HepG2 (cell line): ENCODE data around the gene ST6GALNAC3. TPM values are rescaled to one million over a fixed set of nuclear protein-coding genes. Genes with fewer than 3 reads are reported as not detected.

ENCODE experiments used
- ATAC-seq: fragments of 200-7000 bp; cut with Tn5 transposase; 3 replicates; pipeline ENCODE4 v1.9.1; 2020; ENCODE audit warnings: mild to moderate bottlenecking, moderate library complexity
- BruUV-seq: library from RNA; stranded (reverse); fragments of 400-500 nt; replicated peaks from 2 replicates; lab custom pipeline; 2021; lab: Mats Ljungman, UMichigan
- CTCF ChIA-PET: fragments of 300-600 bp; formaldehyde crosslinking; extraction: SDS; loops from one replicate; lab custom pipeline; 2021; ENCODE audit warnings: low total read pairs, inconsistent platforms, low intra/inter-chr PET ratio; lab: Yijun Ruan, JAX
- POLR2A ChIA-PET: fragments of 350-600 bp; sonication (Branson Sonifier 250); formaldehyde crosslinking; loops from one replicate; lab custom pipeline; 2020; ENCODE audit warnings: antibody characterized with exemption, inconsistent platforms; lab: Yijun Ruan, JAX
- DNase-seq: peaks from one replicate; pipeline ENCODE4 v3.0.0-alpha.2; 2015; ENCODE audit warnings: low spot score
- FAIRE-seq: peaks from 3 replicates; lab custom pipeline; 2011; peaks lifted over from hg19 to GRCh38; lab: Jason Lieb, UNC
- H2AFZ ChIP-seq: one replicate; pipeline ENCODE4 v1.6.1; 2011; ENCODE audit warnings: low read length, inconsistent platforms
- H3K27ac ChIP-seq: fragments of 300-600 bp; 3 replicates; pipeline ENCODE4 v1.8.0; 2011; ENCODE audit warnings: mixed run types, mild to moderate bottlenecking, mixed read lengths, low read length, inconsistent platforms; ENCODE audit not compliant: insufficient read depth; ENCODE audit errors: extremely low read length
- H3K27me3 ChIP-seq, 2 experiments: fragments of 200-600 bp in 1 of 2; 2 replicates in 1 of 2; 3 replicates in 1 of 2; pipeline versions ENCODE4 v1.6.0 to v1.8.0; 2011; ENCODE audit warnings: low read length in 2 of 2, mild to moderate bottlenecking in 2 of 2, moderate library complexity in 2 of 2, inconsistent platforms in 1 of 2; ENCODE audit not compliant: insufficient read depth in 2 of 2, control insufficient read depth in 1 of 2
- H3K36me3 ChIP-seq, 2 experiments: fragments of 200-600 bp in 1 of 2; replicated peaks in 1 of 2; 2 replicates in 1 of 2; 3 replicates in 1 of 2; pipeline versions ENCODE4 v1.5.1 to v1.8.0; 2011; ENCODE audit warnings: low read length in 2 of 2, inconsistent platforms in 1 of 2; ENCODE audit not compliant: insufficient read depth in 2 of 2, control insufficient read depth in 1 of 2
- H3K4me1 ChIP-seq: 2 replicates; pipeline ENCODE4 v1.5.1; 2012; ENCODE audit warnings: low read length, inconsistent platforms; ENCODE audit not compliant: insufficient read depth
- H3K4me2 ChIP-seq: 2 replicates; pipeline ENCODE4 v1.6.0; 2011; ENCODE audit warnings: low read depth, low read length, inconsistent platforms
- H3K4me3 ChIP-seq, 3 experiments: fragments of 200-600 bp in 1 of 3; sonication (generic), shearing (Covaris generic) in 1 of 3; replicated peaks in 1 of 3; 2 replicates each; pipeline ENCODE4 v1.5.1; 2011 to 2016; ENCODE audit warnings: low read length in 3 of 3, inconsistent platforms in 2 of 3, low read depth in 2 of 3, mild to moderate bottlenecking in 2 of 3, control low read depth in 1 of 3, mixed read lengths in 1 of 3; ENCODE audit not compliant: insufficient read depth in 1 of 3
- H3K79me2 ChIP-seq: one replicate; pipeline ENCODE4 v1.6.1; 2011; ENCODE audit warnings: low read length, inconsistent platforms; ENCODE audit not compliant: insufficient read depth
- H3K9ac ChIP-seq: 2 replicates; pipeline ENCODE4 v1.6.0; 2011; ENCODE audit warnings: mild to moderate bottlenecking, low read depth, low read length, inconsistent platforms; ENCODE audit not compliant: insufficient read depth
- H3K9me3 ChIP-seq: 2 replicates; pipeline ENCODE4 v1.5.1; 2012; ENCODE audit warnings: mild to moderate bottlenecking, low read length
- H4K20me1 ChIP-seq: 2 replicates; pipeline ENCODE4 v1.6.0; 2011; ENCODE audit warnings: inconsistent platforms, mild to moderate bottlenecking, low read length, moderate library complexity; ENCODE audit not compliant: insufficient read depth
- CEBPB ChIP-seq: IDR thresholded peaks from 2 replicates; pipeline ENCODE4 v1.6.1; 2011; ENCODE audit warnings: low read depth, low read length, improper control_type of control experiment, borderline replicate concordance
- FOXP1 ChIP-seq, 2 experiments: fragments of 450-650 bp in 1 of 2; IDR thresholded peaks; 2 replicates each; pipeline ENCODE4 v1.6.1; 2017 to 2018; ENCODE audit warnings: antibody characterized with exemption in 1 of 2
- KDM1A ChIP-seq: IDR thresholded peaks from 2 replicates; pipeline ENCODE4 v1.6.1; 2016; ENCODE audit warnings: missing compliant biosample characterization
- KDM5B ChIP-seq: sonication (generic); formaldehyde crosslinking; IDR thresholded peaks from 2 replicates; pipeline ENCODE4 v1.4.0; 2020; ENCODE audit warnings: missing genetic modification reagents, mild to moderate bottlenecking, borderline replicate concordance
- NR2F2 ChIP-seq: IDR thresholded peaks from 2 replicates; pipeline ENCODE4 v1.6.1; 2012; ENCODE audit warnings: low read depth, inconsistent platforms, borderline replicate concordance
- RBM22 ChIP-seq: fragments of 200-400 bp; formaldehyde crosslinking; optimal IDR thresholded peaks from 2 replicates; pipeline ENCODE3; 2017; ENCODE audit warnings: mild to moderate bottlenecking, low read length, moderate library complexity
- ZNF720 ChIP-seq: sonication (generic); formaldehyde crosslinking; IDR thresholded peaks from 2 replicates; pipeline ENCODE4 v1.4.0; 2020; ENCODE audit warnings: missing genetic modification reagents
- WGBS: methylation state at CpG from one replicate; pipeline ENCODE4 v1.1.6; 2017; ENCODE audit warnings: low lambda C conversion rate; 5-methylcytosine and 5-hydroxymethylcytosine counted together
- in situ Hi-C: cut with HindIII; loops from 2 replicates; pipeline ENCODE4 v1.10.0; 2017; ENCODE audit warnings: low pct_unique_long_range_greater_than_20kb; ENCODE audit not compliant: extremely low pct_ligation_motif_present
- intact Hi-C: fragments of 100-400 bp; cut with micrococcal nuclease; formaldehyde crosslinking; loops from one replicate; pipeline ENCODE4 v1.10.0; 2022; ENCODE audit not compliant: unreplicated experiment
- polyA plus RNA-seq, 8 experiments: library from polyadenylated mRNA; depleted of rRNA in 3 of 8; stranded (reverse) in 7 of 8; unstranded in 1 of 8; fragments of >200 nt; fragmentation: Illumina TruSeq in 4 of 8; extraction: Trizol in 4 of 8; gene quantifications; 2 replicates each; pipeline versions ENCODE4 v1.2.1 to v1.2.3, GENCODE V29; 2011 to 2016; ENCODE audit warnings: low read depth in 4 of 8, missing spikeins in 1 of 8, mixed read lengths in 1 of 8; ENCODE audit not compliant: insufficient read depth in 1 of 8
- total RNA-seq, 5 experiments: library from RNA; depleted of rRNA; stranded (reverse); fragments of >200 nt; fragmentation: Illumina TruSeq; extraction: Trizol; gene quantifications; 2 replicates each; pipeline ENCODE4 v1.2.3, GENCODE V29; 2016; ENCODE audit warnings: low read depth in 1 of 5
- TF ChIP-seq, protein P1 (sequence below): sonication (generic); formaldehyde crosslinking; conservative IDR thresholded peaks from 2 replicates; pipeline ENCODE4 v1.8.0; 2022; ENCODE audit warnings: low read depth, missing genetic modification reagents

ST6GALNAC3 gene
- total and polyA plus RNA-seq, 2 of the 13 experiments (the other 11 are each of a cell fraction or from before 2014, with no cell fraction given), result not detected

DNA sequence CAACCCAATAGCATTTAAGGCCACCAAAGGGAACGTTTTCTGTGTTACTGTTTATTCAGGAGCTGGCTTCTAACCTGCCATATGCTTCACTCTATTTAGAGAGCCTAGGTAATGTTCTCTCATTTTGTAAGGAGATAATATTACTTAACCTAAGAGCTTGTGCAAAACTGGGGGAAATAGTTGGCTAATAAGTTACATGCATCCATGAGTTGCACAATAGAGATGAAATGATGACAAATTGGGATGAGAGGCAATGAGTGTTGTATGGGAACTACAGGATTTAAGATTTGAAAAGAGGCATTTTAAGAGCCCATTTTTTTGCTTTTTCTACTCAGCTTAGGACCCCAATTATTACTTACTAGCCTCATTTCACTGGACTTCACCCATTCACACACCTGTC, 151.0 kb downstream of the ST6GALNAC3 start:
- Histone ChIP-seq H2AFZ (no peak overlapping the region), H3K4me3 (no peak overlapping the region), H3K4me2 (no peak overlapping the region), H3K27me3 (no peaks in the 10 kb centered on the region; a peak in 1 of 5 replicates), H3K79me2 (no peaks in the 10 kb centered on the region), H3K27ac (no peak overlapping the region), H3K36me3 (no peaks in the 10 kb centered on the region), H3K9ac (no peak overlapping the region), H3K4me1 (no peaks in the 10 kb centered on the region), H4K20me1 (no peaks in the 10 kb centered on the region), H3K9me3 (no peaks in the 10 kb centered on the region)
- no peak for FAIRE-seq
- ChIA-PET CTCF (no interaction called here), POLR2A (no interaction called here)
- ATAC-seq, result no peak
- DNase-seq, result no peak
- BruUV-seq, result no TSS peak
- TF ChIP-seq KDM5B (CRISPR knock-in tag) (no peak), CEBPB (peak; percentile 42; the same call in 1 of the 2 replicates)
- in situ Hi-C loops, result no loop called here
- 0% methylated on average over 1 of the region's 1 CpG for WGBS
- intact Hi-C loops, result no loop called here

DNA sequence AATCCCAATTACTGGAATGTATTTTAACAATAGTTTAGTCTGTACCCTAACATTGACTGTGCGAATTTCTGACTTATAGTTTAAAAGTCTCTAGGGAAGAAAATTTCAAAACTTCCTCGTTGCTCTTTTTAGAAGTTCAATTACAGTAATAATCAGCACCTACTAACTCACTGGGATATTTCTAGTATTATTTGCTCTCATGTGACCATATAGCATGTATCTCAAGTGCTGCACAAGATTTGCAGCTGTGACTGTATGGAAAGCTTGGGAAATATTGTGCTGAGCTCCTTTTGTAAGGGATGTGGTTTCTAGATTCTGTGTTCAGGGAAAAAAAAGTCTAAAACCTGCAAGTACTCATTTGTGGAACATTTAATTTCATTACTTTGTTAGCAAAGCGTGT, 153.1 kb downstream of the ST6GALNAC3 start:
- ChIA-PET CTCF (no interaction called here), POLR2A (no interaction called here)
- no peak for TF ChIP-seq NR2F2
- TF ChIP-seq RBM22, result no peak
- TF ChIP-seq, protein P1, sequence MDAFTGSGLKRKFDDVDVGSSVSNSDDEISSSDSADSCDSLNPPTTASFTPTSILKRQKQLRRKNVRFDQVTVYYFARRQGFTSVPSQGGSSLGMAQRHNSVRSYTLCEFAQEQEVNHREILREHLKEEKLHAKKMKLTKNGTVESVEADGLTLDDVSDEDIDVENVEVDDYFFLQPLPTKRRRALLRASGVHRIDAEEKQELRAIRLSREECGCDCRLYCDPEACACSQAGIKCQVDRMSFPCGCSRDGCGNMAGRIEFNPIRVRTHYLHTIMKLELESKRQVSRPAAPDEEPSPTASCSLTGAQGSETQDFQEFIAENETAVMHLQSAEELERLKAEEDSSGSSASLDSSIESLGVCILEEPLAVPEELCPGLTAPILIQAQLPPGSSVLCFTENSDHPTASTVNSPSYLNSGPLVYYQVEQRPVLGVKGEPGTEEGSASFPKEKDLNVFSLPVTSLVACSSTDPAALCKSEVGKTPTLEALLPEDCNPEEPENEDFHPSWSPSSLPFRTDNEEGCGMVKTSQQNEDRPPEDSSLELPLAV (CRISPR knock-in tag), result no peak
- TF ChIP-seq FOXP1 (IDR thresholded peaks at IDR 0.05), result no peak
- TF ChIP-seq FOXP1 (CRISPR knock-in tag; IDR thresholded peaks at IDR 0.05), result no peak
- TF ChIP-seq KDM1A (CRISPR knock-in tag), result no peak
- TF ChIP-seq ZNF720 (CRISPR knock-in tag), result no peak
- ATAC-seq, result no peak
- Histone ChIP-seq H3K4me1 (no peaks in the 10 kb centered on the region), H3K4me3 (no peak overlapping the region), H3K27ac (no peak overlapping the region), H3K4me2 (no peak overlapping the region), H2AFZ (no peak overlapping the region), H3K9ac (no peak overlapping the region), H3K79me2 (no peaks in the 10 kb centered on the region), H3K27me3 (no peaks in the 10 kb centered on the region; a peak in 1 of 5 replicates), H4K20me1 (no peaks in the 10 kb centered on the region), H3K36me3 (no peaks in the 10 kb centered on the region), H3K9me3 (no peaks in the 10 kb centered on the region)
- no TSS peak for BruUV-seq
- in situ Hi-C loops (no loop called here), intact Hi-C loops (no loop called here)
- no peak for DNase-seq
- no peak for FAIRE-seq
- 1% methylated on average over 3 of the region's 3 CpGs for WGBS
